GDM1 (cell line): Measurements from ENCODE around the gene DNAJA4.

Experiments
- DNase-seq: peaks from one replicate; lab custom pipeline; 2025; lab: John Stamatoyannopoulos, UW

The DNAJA4 gene

DNA sequence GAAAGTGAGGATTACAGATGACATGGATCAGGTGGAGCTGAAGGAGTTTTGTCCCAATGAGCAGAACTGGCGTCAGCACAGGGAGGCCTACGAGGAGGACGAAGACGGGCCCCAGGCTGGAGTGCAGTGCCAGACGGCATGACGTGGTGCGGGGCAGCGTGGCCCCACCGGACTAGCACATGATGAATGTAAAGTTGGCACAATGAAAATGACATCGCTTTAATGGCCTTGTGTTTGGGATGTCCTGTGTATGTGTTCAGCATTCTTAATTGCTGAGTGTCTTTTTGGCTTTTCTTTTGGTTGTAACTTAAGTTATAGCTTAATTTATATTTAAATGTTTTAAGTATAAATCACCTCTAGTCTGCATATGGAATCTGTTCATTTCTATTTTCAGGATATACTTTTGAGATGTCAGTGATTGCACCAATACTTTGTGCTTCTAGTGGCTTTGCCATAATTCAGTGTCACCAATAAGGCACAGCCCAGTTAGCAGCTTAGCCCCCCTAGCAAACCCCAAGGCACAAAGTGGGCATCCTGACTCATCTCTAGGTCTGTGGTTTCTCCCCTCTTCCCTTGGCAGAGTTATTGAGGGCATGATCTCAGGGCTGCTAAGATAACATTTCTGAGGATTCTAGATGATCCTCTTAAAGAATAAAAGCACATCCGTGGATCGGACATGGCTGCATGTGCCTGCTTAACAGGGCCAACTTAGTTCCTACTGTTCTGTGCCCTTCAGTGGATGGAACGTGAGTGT lies 16.1 kb downstream of the DNAJA4 start:
- no peak for DNase-seq

DNA sequence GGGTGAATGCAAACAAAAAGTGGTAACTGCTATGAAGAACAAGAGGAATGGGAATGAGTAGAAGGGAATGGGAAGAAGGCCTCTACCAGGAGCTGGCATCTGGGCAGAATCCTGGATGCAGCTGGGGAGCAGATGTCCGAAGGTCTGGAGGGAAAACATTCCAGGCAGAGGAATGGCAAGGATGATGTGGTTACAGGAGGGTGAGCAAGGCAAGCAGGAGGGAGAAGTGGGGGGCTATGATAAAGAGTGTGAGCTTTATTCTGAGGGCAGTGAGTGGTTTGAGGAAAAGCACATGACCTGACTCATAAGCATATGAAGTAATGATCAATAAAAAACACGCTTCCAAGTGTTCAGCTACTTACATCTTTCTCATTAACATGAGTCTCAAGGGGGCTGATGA lies 18.0 kb downstream of the DNAJA4 start:
- no peak for DNase-seq

DNA sequence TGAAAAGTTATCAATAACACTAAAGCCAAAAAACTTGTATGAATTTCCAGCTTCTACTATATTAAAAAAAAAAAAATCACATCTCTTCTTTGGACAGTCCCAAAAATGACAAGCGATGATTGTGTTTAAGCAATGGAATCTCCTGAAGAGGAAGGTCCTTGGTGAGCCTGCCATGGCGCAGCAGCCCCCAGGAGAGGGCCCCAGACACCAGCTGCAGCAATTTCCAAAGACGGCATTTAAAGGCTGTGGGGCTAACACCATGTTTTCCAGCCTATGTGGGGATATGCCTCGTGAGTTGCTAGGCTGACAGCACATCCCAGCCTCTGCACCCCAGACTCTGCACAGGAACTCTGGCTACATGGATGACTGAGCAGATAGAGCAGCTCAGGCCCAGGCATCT lies 20.4 kb downstream of the DNAJA4 start:
- DNase-seq: no peak

DNA sequence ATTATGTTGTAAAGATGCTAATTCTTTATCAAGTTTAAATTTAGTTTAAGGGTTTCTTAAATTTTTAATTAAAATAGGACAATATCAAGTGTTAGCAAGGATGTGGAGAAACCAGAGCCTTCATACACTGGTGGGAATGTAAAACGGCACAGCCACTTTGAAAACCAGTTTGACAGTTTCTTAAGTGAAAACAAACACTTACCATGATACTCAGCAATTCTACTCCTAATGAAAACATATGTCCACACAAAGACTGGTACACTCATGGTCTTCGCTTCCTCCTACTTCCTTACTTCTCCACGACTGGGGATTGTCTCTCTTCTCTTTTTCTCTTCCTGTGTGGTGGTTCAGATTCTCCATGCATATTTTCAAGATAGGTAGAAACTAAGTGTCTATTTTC lies 25.9 kb downstream of the DNAJA4 start:
- DNase-seq: no peak

DNA sequence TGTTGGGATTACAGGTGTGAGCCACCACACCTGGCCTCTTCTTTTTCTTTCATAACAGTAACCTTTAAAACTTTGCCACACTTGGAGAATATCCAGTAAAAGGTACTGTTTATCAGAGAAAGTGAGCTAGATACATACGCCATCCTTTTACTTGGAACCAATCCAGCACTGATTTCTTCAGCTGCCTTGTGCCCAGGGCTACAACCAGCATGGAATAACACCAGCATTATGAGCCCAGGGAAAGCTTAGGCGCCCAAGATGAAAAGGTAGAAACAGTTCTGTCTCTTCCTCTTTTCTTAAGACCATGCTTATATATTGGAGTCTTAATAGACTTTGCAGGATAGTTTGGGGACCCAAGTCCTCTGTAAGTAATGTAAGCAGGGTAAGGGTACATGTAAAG lies 26.7 kb downstream of the DNAJA4 start:
- no peak for DNase-seq

DNA sequence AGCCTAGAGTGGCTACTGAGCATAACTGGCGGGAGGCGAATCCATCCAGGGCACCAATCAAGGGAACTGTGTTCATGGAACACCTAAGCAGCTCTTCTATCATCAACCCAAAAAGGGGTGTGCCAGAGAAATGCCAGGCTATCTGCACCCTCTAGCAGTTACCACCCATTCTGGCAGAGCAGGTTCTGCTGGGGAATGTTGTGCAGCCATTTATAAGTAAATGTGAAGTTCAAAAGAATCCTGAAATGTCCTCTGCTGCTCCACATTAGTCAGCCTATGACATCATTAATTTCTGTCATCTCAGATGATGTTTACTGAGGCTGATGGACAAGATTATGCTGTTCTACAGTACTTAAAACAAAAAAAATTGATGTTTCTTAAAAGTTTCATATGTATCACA lies 27.3 kb downstream of the DNAJA4 start:
- DNase-seq: no peak

DNA sequence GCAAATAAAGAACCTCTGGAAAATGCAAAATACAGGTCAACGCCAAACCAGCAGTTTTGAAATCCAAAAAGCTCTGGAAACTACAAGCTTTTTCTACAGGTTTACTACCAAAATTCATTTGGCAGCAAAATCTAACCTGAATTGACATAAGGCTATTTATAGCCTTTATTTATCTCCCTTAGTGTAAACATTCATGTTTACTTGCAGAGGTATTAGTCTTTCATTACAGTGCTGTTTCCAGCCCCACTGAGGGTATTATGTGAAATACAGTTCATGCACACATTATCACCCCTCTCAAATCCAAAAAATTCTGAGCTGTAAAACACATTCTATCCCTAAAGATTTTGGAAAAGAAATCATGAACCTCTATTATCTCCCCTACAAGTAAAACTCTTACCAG lies 27.9 kb downstream of the DNAJA4 start:
- DNase-seq: no peak

DNA sequence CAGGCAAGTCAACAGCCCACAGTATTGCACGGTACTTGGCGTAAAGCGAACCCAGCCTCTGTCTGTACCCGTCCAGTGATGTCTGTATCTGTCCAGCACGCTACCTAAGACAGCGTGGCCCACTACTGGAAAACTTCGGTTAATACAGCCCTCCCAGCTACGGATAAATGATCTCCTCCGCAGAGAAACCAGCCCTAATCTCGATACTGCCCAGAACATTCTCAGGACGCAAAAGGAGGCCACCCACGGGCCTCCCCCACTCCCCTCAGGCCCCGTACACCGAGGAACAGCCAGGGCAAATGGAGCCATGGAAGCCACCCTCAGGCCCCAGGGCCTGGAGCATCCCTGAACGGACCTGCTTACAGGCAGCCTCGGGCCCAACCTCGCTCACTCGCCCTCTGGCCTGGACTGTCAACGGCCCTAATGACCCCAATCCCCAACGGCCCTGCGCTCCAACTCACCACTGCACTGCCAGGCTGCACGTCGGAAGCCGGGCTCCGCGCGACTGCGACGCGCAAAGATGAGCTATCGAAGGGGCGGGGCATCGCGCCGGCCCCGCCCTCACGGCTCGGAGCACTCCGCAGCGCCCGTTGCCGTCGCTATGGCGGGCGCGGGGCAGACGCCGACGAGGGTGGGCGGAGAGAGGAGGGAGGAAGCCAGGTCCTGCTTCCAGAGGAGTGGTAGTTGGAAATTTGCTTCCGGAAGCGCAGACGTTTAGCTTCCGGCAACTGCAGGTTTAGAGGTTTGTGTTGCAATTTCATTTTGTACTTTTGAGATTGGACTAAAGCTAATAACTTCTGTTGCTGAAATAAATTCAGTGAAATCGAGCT lies 35.0 kb downstream of the DNAJA4 start, which contains the start of gene SKIC8:
Gene SKIC8, minus strand, starts transcription at position 509 of the 830 bp plus-strand sequence. CDS start 3,923 bp downstream, outside the sequence.
- DNase-seq: peak; percentile 94

DNA sequence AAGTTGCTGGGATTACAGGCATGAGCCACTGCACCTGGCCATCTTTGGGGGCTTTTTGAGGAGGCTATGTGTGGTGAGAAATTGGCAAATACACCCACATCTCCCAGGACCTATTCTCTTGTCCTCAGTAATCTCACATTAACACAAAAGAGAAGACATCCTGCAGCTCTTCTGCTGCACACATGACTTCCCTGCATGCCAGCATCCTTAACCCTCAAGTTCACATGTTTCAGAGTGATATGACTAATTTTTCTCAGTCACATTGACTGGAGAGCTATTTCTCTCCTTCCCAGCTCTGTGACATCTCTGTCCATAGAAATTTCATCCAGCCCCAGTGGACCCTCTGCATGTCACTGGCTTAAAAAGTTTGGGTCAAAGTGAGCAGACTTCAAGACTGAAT lies 37.0 kb downstream of the DNAJA4 start:
- DNase-seq: no peak

DNA sequence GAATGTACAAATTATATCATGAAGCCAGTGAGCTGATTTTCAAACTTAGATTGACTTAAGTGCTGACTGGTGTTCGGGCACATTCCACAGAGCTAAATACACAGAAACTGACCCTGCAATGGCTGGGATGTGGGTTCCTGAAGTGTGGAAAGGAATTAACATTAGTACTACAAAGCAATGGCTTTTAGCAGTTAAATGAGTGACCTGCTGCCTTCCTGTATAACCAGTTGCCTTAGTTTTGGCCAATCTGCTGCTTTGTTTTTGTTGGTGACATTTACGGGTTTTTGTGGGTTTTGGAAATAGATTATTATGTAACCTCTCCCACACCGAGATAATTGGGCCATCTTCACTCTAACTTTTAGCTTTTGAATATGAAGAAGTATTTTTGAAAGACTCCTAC lies 37.5 kb downstream of the DNAJA4 start:
- no peak for DNase-seq

DNA sequence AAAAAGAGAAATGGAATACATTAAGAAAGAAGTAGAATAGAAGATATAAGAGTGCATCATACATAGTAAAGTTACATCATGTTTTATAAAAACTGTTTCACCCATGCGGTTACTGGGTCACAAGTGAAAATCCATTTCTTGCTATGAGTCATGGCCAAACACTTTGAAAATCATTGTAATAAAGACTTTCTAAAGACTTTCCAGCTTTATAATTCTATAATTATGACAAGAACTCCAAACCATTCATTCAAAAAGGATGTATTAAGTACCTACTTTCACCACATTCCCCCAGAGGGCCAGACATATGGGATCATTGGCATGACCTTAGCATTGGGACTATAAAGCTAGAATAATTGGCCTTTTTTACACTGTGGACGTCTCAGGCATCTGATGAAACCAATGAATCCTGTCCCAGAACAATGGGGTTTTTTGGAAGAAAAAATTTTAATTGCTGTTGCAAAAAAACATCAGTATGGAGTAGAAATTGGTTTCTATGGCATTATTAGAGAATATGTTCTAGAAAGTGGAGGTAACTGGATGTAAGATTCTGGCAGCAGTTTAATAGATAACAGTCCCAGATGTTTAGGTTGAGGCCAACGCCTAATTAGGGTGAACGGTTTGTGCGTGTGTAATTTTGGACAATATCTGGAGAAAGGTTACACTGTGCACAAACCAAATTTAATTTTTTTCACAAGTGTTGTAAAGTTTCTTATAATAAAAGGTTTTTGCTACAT lies 38.4 kb downstream of the DNAJA4 start:
- DNase-seq: no peak

DNA sequence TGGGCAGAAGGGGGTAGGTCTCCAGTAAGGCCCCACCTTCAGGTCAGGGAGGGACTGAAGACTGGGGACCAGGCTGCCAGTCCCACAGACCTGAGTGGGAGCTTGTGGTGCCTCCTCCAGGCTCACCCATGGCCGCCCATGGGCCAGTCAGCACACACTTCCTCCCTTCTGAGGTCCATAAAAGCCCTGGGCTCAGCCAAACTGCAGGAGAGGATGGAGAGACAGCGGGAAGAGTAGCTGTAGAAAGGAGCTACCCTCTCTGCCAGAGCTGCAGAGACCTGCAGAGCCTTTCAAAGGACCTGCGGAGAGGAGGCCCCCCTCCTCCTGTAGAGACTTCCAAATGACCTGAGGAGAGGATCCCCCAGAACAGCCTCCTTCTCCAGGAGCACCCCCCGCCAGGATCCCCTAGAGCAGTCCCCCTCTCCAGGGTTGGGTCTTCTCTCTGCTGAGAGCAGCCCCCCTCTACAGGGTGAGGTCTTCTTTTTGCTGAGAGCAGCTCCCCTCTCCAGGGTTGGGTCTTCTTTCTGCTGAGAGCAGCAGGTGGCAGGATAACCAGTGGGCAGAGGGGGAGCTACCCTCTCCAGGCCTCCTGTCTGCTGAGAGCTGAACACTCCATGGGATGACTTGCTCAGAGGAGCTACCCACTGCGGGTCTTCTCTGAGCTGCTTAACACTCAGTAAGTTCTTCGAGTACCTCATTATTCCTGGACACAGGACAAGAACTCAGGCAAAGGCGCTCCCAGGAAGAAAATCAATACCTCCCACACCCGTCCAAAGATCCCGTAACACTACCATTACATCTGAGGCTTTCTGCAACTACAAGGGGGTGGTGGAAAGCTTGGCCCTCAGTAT lies 40.1 kb downstream of the DNAJA4 start:
- no peak for DNase-seq

DNA sequence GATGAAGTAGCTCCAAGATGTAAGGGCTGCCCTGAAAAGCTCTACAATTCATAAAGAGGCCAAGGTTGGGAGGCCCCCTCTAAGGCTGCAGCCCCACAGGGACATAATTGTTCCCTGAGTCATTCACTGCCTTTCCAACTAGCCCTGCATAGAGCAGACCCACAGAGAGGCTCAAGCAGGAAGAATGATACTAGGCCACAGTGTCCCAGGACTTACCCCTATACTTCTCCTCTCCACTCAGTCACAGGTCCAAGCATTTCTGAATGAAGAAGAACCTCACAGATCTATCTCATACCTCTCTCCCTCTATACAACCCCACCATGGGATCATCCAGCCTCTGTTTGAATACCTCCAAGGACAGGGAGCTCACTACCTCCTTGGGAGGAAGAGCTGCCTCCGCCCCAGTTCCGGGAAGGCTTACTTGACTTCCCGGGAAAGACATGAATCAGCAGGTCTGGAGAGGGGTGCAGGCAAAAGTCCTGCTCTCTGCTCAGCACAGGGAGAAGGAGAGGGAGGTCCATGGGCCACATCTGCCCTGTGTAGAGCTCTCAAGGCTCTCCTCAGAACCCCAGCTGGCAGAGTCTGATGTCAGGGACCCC lies 41.9 kb downstream of the DNAJA4 start:
- no peak for DNase-seq

DNA sequence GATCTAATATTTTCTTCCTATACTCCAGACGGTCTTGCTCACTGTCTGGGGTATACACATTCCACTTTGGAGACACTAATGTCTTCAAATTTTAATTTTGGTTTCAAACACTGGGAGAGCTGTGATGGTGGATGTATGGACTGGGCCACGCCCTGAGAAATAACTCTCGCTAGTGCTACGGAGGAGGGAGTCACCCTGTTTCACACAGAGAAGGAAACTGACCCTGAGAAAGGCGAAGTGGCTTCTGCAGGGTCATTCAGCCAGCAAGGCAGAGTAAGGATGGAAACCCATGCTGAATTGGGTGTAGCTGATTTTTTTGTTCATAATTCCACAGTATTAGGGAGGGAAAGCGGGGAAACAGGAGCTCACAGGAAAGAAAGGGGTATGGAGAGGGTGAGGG lies 43.6 kb downstream of the DNAJA4 start:
- peak; percentile 35 for DNase-seq

DNA sequence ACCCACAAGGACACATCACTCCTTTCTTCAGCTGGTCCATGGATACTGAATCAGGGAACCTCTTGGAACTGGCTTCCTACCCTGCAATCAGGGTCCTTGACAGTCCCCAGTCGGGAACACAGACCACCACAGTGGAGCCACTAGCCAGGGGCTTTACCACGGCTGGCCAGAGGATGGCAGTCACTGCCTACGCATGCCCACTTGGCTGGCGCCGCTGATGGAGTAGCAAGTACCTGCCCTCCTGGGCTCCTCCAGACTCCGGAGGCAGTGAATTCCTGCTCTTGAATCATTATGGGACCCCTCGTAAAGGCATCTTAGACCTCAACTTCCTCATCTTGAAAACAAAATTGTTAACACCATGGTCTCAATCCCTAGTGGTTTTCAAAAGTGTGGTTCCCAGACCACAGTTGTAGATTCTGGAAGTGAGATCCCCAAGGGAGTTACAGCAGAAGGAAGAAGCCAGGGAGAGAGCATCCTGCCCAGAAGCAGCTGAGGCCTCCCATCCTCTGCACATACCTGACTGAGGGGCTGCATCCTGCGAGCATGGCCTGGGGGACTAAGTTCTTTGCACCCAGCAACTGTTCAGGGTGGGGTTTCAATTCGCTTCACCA lies 44.2 kb downstream of the DNAJA4 start:
- peak; percentile 68 for DNase-seq

DNA sequence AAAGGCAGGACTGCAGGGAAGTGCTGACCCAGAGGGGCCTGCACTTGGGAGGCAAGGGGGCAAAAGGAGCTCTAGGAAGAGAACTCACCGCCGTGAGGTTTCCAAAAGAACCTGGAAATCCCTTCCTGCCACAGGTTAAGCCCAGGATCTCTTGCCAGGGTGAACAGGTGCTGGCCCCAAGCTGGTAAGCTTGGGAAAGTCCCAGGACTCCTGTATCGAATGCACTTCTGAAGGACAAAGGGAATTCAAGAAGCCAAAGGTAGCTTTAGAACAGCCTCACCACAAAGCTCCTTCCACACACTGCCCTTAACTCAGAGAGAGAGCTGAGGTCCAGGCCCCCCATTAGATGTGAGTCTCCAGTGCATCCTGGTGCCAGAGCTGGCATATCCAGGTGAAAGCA lies 46.9 kb downstream of the DNAJA4 start:
- no peak for DNase-seq

DNA sequence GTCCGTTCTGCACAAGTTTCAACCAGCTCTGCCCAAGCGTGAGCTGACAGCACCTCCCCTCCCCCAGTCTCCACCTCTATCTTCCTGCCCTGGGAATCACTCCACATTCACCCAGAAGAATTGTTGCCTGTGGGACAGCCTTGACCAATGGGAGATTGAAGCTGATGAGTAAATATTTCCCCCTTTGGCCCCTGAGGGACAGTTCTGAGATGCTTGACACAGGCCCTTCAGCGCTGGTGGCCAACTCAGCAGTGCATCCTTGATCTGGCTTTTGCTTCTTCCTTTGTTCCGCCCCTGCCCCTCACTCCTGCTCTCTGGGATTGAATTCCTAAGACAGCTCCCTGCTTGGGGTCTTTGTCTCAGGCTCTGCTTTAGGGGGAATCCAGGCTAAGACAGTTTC lies 48.2 kb downstream of the DNAJA4 start:
- DNase-seq: no peak

DNA sequence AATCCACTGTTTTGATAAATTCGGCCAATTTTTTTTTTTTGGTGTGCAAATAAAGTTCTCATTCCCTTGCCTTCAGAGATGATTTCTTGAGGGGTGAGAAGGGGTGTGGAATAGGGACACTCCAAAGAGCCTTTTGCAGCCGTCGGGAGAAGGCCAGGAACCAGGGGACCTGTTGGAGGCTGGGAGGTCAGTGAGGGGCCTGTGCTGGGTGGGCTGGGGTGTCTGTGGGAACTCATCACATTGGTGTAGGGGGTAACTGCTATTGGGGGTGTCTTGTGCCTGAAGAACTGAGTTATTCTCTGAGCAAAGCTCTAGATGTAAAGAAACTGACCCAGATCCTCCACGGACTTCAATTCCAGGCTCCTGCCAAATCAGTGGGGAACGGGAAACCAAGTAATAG lies 48.6 kb downstream of the DNAJA4 start:
- DNase-seq: no peak

DNA sequence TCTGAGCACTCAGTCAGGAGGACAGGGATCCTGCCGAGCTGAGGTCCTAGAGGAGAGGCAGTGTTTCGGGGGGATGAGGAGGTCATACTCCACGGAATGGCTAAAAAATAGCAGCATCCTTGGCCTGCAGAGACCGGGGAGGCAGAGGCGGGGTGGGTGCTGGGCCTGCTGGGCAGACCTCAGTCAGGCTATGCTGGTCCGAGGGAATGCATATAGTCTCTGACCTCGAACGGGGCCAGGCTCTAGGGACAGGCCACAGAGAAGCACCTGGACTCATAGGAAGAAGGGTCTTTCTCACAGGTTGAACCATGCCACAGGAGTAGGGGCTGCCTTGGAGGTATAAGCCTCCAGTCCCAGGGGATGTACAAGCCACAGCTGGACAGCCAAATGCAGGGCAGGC lies 49.0 kb downstream of the DNAJA4 start:
- no peak for DNase-seq

DNA sequence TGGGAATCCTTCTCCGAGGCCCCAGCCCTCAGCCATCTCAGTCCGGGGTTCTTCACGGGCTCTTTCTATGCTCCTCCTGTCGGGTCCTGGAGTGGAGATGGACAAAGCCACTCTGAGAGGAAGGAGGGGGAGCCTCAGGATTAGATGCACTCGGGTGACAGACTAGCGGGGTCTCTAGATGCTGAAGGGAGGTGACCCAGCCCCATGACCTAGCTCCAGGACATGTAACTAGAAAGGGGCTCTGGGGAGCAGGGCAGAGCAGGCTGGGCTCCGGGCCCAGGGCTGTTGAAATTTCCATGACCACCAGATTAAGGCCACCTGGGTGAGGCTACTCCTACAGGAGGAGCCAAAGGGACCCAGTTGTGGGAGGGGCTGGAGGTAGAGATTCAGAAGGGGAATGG lies 49.8 kb downstream of the DNAJA4 start:
- no peak for DNase-seq
